Measurements from ENCODE around the gene NFKBIZ.

Gene NFKBIZ

GRCh38 chr3:101848754-101849713 lies at the start of gene NFKBIZ:
TSS of gene NFKBIZ (plus strand) at chr3:101849514. CDS start at chr3:101849629, 115 bp downstream.
- peak; percentile 96 for DNase-seq (ENCODE audit: low read depth)

GRCh38 chr3:101801174-101801573 lies 48.1 kb upstream of the NFKBIZ start:
- DNase-seq (ENCODE audit: low read depth) = no peak

- no peak for DNase-seq (ENCODE audit: low read depth)
Observed at GRCh38 chr3:101802179-101802578, 47.1 kb upstream of the NFKBIZ start.

GRCh38 chr3:101803173-101803782 lies 46.0 kb upstream of the NFKBIZ start:
- peak; percentile 80 for DNase-seq (ENCODE audit: low read depth)

GRCh38 chr3:101803939-101804338 lies 45.4 kb upstream of the NFKBIZ start:
- no peak for DNase-seq (ENCODE audit: low read depth)

- DNase-seq (ENCODE audit: low read depth) = no peak
Observed at GRCh38 chr3:101806491-101806890, 42.8 kb upstream of the NFKBIZ start.

- no peak for DNase-seq (ENCODE audit: low read depth)
Observed at GRCh38 chr3:101807888-101808287, 41.4 kb upstream of the NFKBIZ start.

GRCh38 chr3:101809178-101810021 lies 39.9 kb upstream of the NFKBIZ start:
- DNase-seq (ENCODE audit: low read depth) = peak; percentile 55

GRCh38 chr3:101810022-101810418 lies 39.3 kb upstream of the NFKBIZ start:
- DNase-seq (ENCODE audit: low read depth) = no peak

GRCh38 chr3:101811875-101812274 lies 37.4 kb upstream of the NFKBIZ start:
- DNase-seq (ENCODE audit: low read depth) = no peak

- no peak for DNase-seq (ENCODE audit: low read depth)
Observed at GRCh38 chr3:101812895-101813294, 36.4 kb upstream of the NFKBIZ start.

GRCh38 chr3:101813817-101814440 lies 35.4 kb upstream of the NFKBIZ start:
- peak; percentile 39 for DNase-seq (ENCODE audit: low read depth)

GRCh38 chr3:101814835-101815234 lies 34.5 kb upstream of the NFKBIZ start:
- DNase-seq (ENCODE audit: low read depth) = no peak

- no peak for DNase-seq (ENCODE audit: low read depth)
Observed at GRCh38 chr3:101816215-101817149, 32.8 kb upstream of the NFKBIZ start.

GRCh38 chr3:101817992-101818391 lies 31.3 kb upstream of the NFKBIZ start:
- no peak for DNase-seq (ENCODE audit: low read depth)

GRCh38 chr3:101819649-101820206 lies 29.6 kb upstream of the NFKBIZ start:
- DNase-seq (ENCODE audit: low read depth) = no peak

GRCh38 chr3:101821503-101821902 lies 27.8 kb upstream of the NFKBIZ start:
- DNase-seq (ENCODE audit: low read depth) = no peak

- DNase-seq (ENCODE audit: low read depth) = peak; percentile 59
Observed at GRCh38 chr3:101823525-101823924, 25.8 kb upstream of the NFKBIZ start.

- DNase-seq (ENCODE audit: low read depth) = no peak
Observed at GRCh38 chr3:101824702-101825101, 24.6 kb upstream of the NFKBIZ start.

- DNase-seq (ENCODE audit: low read depth) = peak; percentile 66
Observed at GRCh38 chr3:101825904-101826445, 23.3 kb upstream of the NFKBIZ start.

Data from iris pigment epithelial cell (primary cell).